ENCODE measurements around the gene PTPRK. TPM values are rescaled to one million over a fixed set of nuclear protein-coding genes. Genes with fewer than 3 reads are reported as not detected.

Gene PTPRK
- total and polyA plus RNA-seq, 9 of the 15 experiments (the other 6 are each of a cell fraction or from before 2014, with no cell fraction given), result 0.04 to 0.51 TPM; not detected in 7

DNA sequence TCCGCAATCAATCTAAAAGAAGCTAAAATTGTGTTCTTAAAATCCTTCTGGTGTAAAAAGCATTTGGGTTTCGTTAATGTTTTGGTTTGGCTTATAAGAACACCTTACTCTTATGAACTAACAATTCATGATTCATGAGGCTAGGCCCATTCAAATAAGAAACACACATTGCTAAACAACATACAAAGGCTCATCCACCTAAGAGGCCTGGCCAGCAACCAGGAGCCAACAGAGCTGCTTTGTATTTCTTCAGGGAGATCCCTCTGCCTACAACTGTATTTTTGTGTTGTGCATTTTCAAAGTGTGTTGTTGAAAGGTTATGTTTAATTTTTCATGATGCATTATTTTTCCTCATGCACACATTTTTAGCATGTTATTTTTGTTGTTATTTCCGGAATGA is 98.6 kb downstream of the PTPRK start (continued):
- TF ChIP-seq ZBTB7A (IDR thresholded peaks at IDR 0.05; ENCODE audit: borderline replicate concordance, control insufficient read depth, low read depth, low read length), result no peak

DNA sequence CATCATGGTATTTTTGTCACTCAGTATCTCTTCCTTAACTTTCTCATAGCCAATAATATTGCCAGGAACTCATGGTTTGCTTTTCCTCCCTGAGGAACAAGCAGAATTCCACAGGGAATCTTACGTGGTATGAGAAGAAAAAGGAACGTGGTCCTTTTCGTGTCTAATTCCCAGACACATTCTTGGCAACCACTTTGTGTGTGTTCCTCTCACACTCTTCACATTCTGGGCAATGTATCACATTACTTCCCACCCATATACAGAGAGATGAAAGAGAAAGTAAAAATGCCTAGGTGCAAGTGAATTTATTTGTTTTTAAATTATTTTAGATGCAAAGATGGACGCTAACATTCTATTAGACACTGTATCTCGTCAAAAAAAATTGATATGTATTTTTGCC is 102.7 kb downstream of the PTPRK start:
- Histone ChIP-seq H3K4me1 (replicated peaks in 1 of 2; ENCODE audit: control insufficient read depth in 2 of 2, insufficient read depth in 2 of 2, low read length in 2 of 2) (no peaks in the 10 kb centered on the region), H3K9ac (ENCODE audit: insufficient read depth in 1 of 2, low read depth in 2 of 2, low read length in 2 of 2) (no peak overlapping the region), H3K27me3 (ENCODE audit: control insufficient read depth in 2 of 2, insufficient read depth in 2 of 2, low read length in 2 of 2) (no peaks in the 10 kb centered on the region), H3K4me2 (ENCODE audit: insufficient read depth, low read length) (no peak overlapping the region), H2AFZ (ENCODE audit: low read depth, low read length) (no peak overlapping the region), H3K27ac (ENCODE audit: extremely low read depth, low read depth, low read length) (no peak overlapping the region), H3K4me3 (no peak overlapping the region), H3K36me3 (ENCODE audit: control insufficient read depth, insufficient read depth, low read length) (no peaks in the 10 kb centered on the region), H3K9me3 (replicated peaks; ENCODE audit: control insufficient read depth, insufficient read depth, low read depth, low read length) (0 out of 2 replicates have a peak, but pooled peaks cover 2% of the 10 kb centered on the region), H3K79me2 (ENCODE audit: control insufficient read depth, insufficient read depth, low read length) (no peaks in the 10 kb centered on the region), H3K9me1 (ENCODE audit: control insufficient read depth, insufficient read depth, low read length) (no peaks in the 10 kb centered on the region), H4K20me1 (replicated peaks; ENCODE audit: control insufficient read depth, insufficient read depth, low read length) (no peaks in the 10 kb centered on the region)
- TF ChIP-seq KAT8 (IDR thresholded peaks at IDR 0.05; ENCODE audit: low read depth) (no peak), ETS2 (tag; IDR thresholded peaks at IDR 0.05; ENCODE audit: borderline replicate concordance, poor library complexity, severe bottlenecking) (no peak), NCOA1 (IDR thresholded peaks at IDR 0.05; ENCODE audit: low read depth) (no peak), CHD1 (IDR thresholded peaks at IDR 0.05; ENCODE audit: low read length) (no peak), LCOR (CRISPR knock-in tag; IDR thresholded peaks at IDR 0.05) (no peak), MECOM (CRISPR knock-in tag; IDR thresholded peaks at IDR 0.05) (no peak), HCFC1 (IDR thresholded peaks at IDR 0.05; ENCODE audit: low read depth, low read length) (no peak)
- TF ChIP-seq, protein P1, sequence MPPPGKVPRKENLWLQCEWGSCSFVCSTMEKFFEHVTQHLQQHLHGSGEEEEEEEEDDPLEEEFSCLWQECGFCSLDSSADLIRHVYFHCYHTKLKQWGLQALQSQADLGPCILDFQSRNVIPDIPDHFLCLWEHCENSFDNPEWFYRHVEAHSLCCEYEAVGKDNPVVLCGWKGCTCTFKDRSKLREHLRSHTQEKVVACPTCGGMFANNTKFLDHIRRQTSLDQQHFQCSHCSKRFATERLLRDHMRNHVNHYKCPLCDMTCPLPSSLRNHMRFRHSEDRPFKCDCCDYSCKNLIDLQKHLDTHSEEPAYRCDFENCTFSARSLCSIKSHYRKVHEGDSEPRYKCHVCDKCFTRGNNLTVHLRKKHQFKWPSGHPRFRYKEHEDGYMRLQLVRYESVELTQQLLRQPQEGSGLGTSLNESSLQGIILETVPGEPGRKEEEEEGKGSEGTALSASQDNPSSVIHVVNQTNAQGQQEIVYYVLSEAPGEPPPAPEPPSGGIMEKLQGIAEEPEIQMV (tag; conservative IDR thresholded peaks at IDR 0.05; ENCODE audit: low read depth), result no peak
- TF ChIP-seq, protein P2, sequence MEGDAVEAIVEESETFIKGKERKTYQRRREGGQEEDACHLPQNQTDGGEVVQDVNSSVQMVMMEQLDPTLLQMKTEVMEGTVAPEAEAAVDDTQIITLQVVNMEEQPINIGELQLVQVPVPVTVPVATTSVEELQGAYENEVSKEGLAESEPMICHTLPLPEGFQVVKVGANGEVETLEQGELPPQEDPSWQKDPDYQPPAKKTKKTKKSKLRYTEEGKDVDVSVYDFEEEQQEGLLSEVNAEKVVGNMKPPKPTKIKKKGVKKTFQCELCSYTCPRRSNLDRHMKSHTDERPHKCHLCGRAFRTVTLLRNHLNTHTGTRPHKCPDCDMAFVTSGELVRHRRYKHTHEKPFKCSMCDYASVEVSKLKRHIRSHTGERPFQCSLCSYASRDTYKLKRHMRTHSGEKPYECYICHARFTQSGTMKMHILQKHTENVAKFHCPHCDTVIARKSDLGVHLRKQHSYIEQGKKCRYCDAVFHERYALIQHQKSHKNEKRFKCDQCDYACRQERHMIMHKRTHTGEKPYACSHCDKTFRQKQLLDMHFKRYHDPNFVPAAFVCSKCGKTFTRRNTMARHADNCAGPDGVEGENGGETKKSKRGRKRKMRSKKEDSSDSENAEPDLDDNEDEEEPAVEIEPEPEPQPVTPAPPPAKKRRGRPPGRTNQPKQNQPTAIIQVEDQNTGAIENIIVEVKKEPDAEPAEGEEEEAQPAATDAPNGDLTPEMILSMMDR (IDR thresholded peaks at IDR 0.05 in 2 of 3, conservative IDR thresholded peaks at IDR 0.05 in 1 of 3; ENCODE audit: insufficient read depth in 2 of 3, low read depth in 1 of 3, low read length in 3 of 3), result no peak
- TF ChIP-seq, protein P3, sequence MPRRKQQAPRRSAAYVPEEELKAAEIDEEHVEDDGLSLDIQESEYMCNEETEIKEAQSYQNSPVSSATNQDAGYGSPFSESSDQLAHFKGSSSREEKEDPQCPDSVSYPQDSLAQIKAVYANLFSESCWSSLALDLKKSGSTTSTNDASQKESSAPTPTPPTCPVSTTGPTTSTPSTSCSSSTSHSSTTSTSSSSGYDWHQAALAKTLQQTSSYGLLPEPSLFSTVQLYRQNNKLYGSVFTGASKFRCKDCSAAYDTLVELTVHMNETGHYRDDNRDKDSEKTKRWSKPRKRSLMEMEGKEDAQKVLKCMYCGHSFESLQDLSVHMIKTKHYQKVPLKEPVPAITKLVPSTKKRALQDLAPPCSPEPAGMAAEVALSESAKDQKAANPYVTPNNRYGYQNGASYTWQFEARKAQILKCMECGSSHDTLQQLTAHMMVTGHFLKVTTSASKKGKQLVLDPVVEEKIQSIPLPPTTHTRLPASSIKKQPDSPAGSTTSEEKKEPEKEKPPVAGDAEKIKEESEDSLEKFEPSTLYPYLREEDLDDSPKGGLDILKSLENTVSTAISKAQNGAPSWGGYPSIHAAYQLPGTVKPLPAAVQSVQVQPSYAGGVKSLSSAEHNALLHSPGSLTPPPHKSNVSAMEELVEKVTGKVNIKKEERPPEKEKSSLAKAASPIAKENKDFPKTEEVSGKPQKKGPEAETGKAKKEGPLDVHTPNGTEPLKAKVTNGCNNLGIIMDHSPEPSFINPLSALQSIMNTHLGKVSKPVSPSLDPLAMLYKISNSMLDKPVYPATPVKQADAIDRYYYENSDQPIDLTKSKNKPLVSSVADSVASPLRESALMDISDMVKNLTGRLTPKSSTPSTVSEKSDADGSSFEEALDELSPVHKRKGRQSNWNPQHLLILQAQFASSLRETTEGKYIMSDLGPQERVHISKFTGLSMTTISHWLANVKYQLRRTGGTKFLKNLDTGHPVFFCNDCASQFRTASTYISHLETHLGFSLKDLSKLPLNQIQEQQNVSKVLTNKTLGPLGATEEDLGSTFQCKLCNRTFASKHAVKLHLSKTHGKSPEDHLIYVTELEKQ (CRISPR knock-in tag; IDR thresholded peaks at IDR 0.05), result no peak
- no peak for FAIRE-seq
- intact Hi-C loops (cut with micrococcal nuclease), result no loop called here
- POLR2A ChIA-PET, result no interaction called here
- in situ Hi-C loops (cut with MboI), result no loop called here
- no TSS peak for BruUV-seq (replicated peaks)
- ATAC-seq, result no peak
- 0% methylated on average over 5 of the region's 5 CpGs for WGBS (ENCODE audit: insufficient coverage, low coverage, missing lambda C conversion rate)
- DNase-seq (ENCODE audit: extremely low read depth in 1 of 4, low spot score in 3 of 4), result no peak
- CTCF ChIA-PET (ENCODE audit: low intra/inter-chr PET ratio), result interaction anchor here (0.7 kb wide), 1 partner anchor 616 kb away, joined by 3 read pairs; no protein-coding TSS in a partner anchor

Measured in K562 (cell line).